Glomerular endothelial cell (primary cell): ENCODE results near the gene AZGP1. TPM values are rescaled to one million over a fixed set of nuclear protein-coding genes. Genes with fewer than 3 reads are reported as not detected.
"Not testable (repeated sequence)": the region's sequence is repeated elsewhere in the genome, so short reads cannot be mapped to it uniquely, and the experiment has no call there.

Experiments
- DNase-seq: peaks from one replicate; pipeline ENCODE4 v3.0.0-alpha.2; 2011; ENCODE audit warnings: low read depth, low spot score; ENCODE audit errors: extremely low read depth
- total RNA-seq: library from RNA; depleted of rRNA; stranded (reverse); fragments of >200 nt; gene quantifications from 2 replicates; pipeline ENCODE4 v1.2.3, GENCODE V29; 2015

Gene AZGP1
- total RNA-seq, 1 donor from 2014 or later = not detected

GRCh38 chr7:100000239-100000638 is 24.4 kb upstream of the AZGP1 start:
- no peak for DNase-seq

GRCh38 chr7:99997545-99998137 is 21.8 kb upstream of the AZGP1 start:
- DNase-seq = no peak

- DNase-seq = no peak
Measured at GRCh38 chr7:99996755-99997544, 21.1 kb upstream of the AZGP1 start.

GRCh38 chr7:99994819-99995218 is 19.0 kb upstream of the AZGP1 start:
- DNase-seq = no peak

GRCh38 chr7:99992330-99993038 is 16.7 kb upstream of the AZGP1 start:
- DNase-seq = no peak

GRCh38 chr7:99991543-99991942 is 15.7 kb upstream of the AZGP1 start:
- DNase-seq = not testable (repeated sequence)

GRCh38 chr7:99990460-99990852 is 14.6 kb upstream of the AZGP1 start:
- no peak for DNase-seq

GRCh38 chr7:99987846-99988245 is 12.0 kb upstream of the AZGP1 start:
- DNase-seq = no peak

GRCh38 chr7:99987306-99987705 is 11.5 kb upstream of the AZGP1 start:
- DNase-seq = not testable (repeated sequence)

GRCh38 chr7:99984593-99984992 is 8.8 kb upstream of the AZGP1 start:
- DNase-seq = no peak

- DNase-seq = not testable (repeated sequence)
Measured at GRCh38 chr7:99981066-99981465, 5.2 kb upstream of the AZGP1 start.

- DNase-seq = not testable (repeated sequence)
Measured at GRCh38 chr7:99980448-99980872, 4.6 kb upstream of the AZGP1 start.

GRCh38 chr7:99979814-99980225 is 4.0 kb upstream of the AZGP1 start:
- not testable (repeated sequence) for DNase-seq

GRCh38 chr7:99976626-99977025 is 795 bp upstream of the AZGP1 start:
- no peak for DNase-seq

GRCh38 chr7:99974681-99975080 is 1.1 kb downstream of the AZGP1 start:
- no peak for DNase-seq

- not testable (repeated sequence) for DNase-seq
Measured at GRCh38 chr7:99973817-99974216, 2.0 kb downstream of the AZGP1 start.

- DNase-seq = no peak
Measured at GRCh38 chr7:99971242-99971641, 4.6 kb downstream of the AZGP1 start.

GRCh38 chr7:99969813-99970212 is 6.0 kb downstream of the AZGP1 start:
- not testable (repeated sequence) for DNase-seq

- DNase-seq = no peak
Measured at GRCh38 chr7:99969298-99969697, 6.5 kb downstream of the AZGP1 start.

- no peak for DNase-seq
Measured at GRCh38 chr7:99958564-99959227, 17.1 kb downstream of the AZGP1 start.

- DNase-seq = no peak
Measured at GRCh38 chr7:99955247-99955646, 20.6 kb downstream of the AZGP1 start.
